ENCODE measurements around the gene CAMK2G.

DNA sequence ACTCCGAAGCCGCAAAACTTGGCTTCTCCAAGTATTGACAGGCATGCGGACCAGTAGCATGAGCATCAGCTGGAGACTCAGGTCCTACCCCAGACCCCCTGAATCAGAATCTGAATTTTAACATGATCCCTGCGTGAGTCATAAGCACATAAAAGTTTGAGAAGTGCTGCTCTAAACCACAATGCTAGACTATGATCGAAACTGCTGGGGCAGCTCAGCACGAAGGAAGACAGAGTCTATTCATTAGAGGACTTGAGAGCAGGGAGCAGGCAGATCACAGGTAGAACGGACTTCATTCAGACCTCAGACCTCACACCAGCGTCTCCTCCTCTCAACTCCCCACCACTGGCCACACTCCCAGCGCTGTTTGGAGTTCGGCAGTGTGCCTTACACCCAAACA is 16.9 kb downstream of the CAMK2G start:
- TF ChIP-seq, protein P1, sequence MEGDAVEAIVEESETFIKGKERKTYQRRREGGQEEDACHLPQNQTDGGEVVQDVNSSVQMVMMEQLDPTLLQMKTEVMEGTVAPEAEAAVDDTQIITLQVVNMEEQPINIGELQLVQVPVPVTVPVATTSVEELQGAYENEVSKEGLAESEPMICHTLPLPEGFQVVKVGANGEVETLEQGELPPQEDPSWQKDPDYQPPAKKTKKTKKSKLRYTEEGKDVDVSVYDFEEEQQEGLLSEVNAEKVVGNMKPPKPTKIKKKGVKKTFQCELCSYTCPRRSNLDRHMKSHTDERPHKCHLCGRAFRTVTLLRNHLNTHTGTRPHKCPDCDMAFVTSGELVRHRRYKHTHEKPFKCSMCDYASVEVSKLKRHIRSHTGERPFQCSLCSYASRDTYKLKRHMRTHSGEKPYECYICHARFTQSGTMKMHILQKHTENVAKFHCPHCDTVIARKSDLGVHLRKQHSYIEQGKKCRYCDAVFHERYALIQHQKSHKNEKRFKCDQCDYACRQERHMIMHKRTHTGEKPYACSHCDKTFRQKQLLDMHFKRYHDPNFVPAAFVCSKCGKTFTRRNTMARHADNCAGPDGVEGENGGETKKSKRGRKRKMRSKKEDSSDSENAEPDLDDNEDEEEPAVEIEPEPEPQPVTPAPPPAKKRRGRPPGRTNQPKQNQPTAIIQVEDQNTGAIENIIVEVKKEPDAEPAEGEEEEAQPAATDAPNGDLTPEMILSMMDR (IDR thresholded peaks at IDR 0.05; ENCODE audit: low read length) = no peak
- TF ChIP-seq EZH2 (IDR thresholded peaks at IDR 0.05; ENCODE audit: borderline replicate concordance, low read length) = no peak
